ENCODE data around the gene SRCIN1.
"Not testable (repeated sequence)": the region's sequence is repeated elsewhere in the genome, so short reads cannot be mapped to it uniquely, and the experiment has no call there.

The SRCIN1 gene, protein sequence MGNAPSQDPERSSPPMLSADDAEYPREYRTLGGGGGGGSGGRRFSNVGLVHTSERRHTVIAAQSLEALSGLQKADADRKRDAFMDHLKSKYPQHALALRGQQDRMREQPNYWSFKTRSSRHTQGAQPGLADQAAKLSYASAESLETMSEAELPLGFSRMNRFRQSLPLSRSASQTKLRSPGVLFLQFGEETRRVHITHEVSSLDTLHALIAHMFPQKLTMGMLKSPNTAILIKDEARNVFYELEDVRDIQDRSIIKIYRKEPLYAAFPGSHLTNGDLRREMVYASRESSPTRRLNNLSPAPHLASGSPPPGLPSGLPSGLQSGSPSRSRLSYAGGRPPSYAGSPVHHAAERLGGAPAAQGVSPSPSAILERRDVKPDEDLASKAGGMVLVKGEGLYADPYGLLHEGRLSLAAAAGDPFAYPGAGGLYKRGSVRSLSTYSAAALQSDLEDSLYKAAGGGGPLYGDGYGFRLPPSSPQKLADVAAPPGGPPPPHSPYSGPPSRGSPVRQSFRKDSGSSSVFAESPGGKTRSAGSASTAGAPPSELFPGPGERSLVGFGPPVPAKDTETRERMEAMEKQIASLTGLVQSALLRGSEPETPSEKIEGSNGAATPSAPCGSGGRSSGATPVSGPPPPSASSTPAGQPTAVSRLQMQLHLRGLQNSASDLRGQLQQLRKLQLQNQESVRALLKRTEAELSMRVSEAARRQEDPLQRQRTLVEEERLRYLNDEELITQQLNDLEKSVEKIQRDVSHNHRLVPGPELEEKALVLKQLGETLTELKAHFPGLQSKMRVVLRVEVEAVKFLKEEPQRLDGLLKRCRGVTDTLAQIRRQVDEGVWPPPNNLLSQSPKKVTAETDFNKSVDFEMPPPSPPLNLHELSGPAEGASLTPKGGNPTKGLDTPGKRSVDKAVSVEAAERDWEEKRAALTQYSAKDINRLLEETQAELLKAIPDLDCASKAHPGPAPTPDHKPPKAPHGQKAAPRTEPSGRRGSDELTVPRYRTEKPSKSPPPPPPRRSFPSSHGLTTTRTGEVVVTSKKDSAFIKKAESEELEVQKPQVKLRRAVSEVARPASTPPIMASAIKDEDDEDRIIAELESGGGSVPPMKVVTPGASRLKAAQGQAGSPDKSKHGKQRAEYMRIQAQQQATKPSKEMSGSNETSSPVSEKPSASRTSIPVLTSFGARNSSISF

DNA sequence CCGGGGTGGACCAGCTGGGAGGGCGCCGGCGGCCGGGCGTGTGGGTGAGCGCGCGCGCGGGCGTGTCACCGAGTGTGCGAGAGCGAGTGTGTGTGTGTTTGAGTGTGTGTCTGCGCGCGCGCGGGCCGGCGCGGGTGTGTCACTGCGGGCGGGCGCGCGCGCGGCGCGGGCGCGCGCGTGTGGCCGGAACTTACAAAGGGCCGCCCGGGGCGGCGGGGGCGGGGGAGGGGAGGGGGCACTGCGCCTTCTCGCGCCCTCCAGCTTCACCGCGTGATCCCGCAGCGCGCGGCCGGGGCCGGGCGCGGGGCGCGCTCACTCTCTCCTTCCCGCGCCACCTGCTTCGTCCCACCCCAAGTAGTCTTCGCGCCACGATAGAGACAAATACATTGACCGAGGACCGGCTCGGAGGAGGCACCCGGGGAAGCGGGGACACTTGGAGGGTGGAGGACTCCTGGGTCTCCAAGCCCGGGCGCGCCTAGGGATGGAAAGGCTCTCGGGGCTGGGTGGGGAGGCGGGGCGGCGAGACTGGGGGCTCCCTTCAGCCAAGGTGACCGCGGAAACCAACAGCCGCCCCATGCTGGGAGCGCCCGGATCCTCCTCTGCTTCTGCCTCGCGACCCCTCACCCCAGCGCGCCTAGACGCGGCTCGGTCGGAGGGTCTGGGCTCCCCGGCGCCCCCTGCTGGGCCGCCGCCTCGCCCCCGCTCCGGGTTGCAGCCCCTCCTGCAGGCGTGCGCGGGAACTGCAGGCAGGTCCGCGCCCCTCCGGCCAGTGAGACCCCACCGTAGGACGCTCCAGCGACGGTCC lies at the start of gene SRCIN1:
Gene SRCIN1 (minus strand): TSS at position 112 of the 805 bp plus-strand sequence. CDS start 247 bp downstream, outside the sequence.
- DNase-seq (ENCODE audit: low read depth in 2 of 2), result no peak

DNA sequence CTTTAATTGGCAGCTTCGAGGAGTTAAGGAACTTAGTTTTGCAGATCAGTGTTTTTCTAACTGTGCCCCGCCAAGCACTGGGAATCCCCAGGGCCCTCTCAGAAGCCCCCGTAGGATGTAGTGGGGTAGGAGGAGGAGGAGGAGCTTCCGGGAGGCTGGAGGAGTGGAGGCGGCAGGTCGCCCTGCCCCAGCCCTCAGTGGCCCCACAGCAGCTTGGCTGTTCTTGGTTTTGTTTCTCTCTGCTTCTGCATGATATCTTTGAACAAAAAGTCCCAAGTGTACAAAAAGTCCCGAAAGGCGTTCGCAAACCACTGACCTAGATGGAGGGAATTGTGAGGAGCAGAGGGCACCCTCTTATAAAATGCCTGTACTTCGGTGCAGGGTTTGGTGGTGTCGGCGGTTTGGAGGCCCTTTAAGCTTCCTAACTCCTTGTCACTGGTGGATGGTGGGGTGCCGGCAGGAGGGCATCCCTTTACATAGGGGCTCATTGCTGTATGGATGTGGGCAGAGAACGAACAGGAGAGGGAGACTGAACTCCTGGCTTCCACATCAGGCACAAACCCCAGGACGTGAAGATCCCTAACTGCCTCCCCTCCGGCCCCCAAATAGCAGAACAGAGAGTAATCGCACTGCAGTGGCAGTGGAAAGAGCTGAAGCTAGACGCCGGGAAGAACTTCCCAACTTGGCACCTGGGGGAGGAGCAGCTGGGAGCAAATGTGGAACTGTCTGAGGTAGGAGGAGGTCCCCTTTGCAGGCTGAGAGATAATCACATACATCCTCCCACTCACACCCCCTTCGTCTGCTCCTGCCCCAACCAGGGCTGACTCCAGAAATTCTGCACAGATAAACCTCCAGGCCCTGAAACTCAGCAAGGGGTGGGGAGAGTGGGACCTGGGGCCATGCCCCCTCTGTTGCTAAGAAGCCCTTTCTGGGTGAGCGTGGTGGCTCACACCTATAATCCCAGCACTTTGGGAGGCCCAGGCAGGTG lies 49.0 kb upstream of the SRCIN1 start:
- no peak for DNase-seq (ENCODE audit: low read depth in 2 of 2)

DNA sequence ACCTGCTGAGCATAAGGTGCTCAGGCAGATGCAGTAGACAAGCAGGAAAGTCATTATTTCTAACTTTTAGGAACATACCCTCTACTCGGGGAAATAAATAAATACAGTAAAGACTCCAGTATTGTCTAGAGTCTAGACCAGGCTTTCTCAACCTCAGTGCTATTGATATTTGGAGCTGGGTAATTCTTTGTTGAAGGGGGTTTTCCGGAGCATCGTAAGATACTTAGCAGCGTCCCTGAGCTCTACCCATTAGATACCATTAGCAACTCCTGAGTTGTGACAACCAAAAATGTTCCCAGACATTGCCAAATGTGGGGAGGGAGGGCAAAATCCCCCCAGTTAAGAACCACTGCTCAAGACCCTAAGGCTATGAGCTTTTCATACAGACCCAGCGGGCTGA lies 47.9 kb upstream of the SRCIN1 start:
- DNase-seq (ENCODE audit: low read depth in 2 of 2), result no peak

DNA sequence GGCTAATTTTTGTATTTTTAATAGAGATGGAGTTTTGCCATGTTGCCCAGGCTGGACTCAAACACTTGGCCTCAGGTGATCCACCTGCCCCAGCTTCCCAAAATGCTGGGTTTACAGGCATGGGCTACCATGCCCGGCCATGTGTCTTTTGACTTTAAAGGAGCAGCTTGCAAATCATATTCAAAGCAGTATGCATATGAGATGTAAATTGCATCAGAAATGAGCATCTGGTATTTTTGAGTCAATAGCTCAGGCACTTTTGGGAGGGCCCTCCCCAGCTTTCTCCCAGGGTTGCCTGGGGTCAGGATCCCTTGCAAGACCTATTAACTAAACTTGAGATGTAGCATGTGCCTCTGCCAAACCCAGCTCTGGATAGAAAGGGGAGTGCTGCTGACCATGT lies 47.5 kb upstream of the SRCIN1 start:
- no peak for DNase-seq (ENCODE audit: low read depth in 2 of 2)

DNA sequence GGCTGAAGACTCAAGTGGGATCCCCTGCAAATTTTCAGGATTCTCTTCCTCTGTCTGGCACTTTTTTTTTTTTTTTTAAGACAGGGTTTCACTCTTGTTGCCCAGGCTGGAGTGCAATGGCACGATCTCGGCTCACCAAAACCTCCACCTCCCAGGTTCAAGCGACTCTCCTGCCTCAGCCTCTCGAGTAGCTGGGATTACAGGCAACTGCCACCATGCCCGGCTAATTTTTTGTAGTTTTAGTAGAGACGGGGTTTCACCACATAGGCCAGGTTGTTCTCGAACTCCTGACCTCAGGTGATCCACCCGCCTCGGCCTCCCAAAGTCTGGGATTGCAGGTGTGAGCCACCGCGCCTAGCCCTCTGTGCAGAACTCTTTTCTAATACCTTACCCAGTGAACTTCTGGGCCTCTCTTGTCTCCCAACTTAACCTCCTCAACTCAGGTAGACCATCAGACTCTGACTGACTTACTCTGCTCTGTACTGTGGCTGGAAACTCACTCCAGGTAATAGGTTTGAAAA lies 45.0 kb upstream of the SRCIN1 start:
- not testable (repeated sequence) for DNase-seq (ENCODE audit: low read depth in 2 of 2)

DNA sequence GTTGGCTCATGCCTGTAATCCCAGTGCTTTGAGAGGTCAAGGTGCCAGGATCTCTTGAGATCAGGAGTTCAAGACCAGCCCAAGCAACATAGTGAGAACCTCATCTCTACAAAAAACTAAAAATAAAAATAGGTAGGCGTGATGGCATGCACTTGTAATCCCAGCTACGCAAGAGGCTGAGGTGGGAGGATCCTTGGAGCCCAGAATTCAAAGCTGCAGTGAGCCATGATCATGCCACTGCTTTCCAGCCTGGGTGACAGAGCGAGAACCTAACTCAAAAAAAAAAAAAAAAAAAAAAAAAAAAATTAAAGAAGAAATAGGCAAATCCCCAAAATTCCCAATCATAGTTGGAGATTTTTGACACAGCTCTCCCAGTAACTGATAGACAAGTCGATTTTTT lies 32.2 kb upstream of the SRCIN1 start:
- DNase-seq (ENCODE audit: low read depth in 2 of 2), result no peak

DNA sequence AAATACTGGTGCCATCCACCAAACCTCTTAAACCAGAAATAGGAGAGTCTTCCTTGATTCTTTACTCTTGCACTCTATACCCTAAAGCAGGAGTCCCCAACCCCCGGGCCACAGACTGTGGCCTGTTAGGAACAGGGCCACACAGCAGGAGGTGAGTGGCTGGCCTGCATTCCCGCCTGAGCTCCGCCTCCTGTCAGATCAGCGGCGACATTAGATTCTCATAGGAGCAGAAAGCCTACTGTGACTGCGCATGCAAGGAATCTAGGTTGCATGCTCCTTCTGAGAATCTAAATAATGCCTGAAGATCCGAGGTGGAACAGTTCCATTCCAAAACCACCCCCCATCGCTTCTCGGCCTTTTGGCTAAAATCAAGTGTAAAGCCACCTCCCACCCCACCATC lies 30.3 kb upstream of the SRCIN1 start:
- DNase-seq (ENCODE audit: low read depth in 2 of 2), result no peak

DNA sequence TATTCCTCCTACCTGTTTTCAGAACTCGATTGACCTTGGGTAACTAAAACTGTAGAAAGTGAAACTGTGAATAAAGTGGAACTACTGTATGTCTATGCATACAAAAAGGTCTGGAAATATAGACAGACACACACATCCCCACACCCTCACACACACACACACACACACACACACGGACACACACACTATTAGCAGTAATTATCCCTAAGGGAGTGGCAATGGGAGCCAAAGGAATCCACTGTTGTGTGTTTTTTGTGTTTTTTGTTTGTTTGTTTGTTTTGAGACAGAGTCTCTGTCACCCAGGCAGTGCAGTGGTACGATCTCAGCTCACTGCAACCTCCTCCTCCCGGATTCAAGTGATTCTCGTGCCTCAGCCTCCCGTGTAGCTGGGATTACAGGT lies 26.6 kb upstream of the SRCIN1 start:
- DNase-seq (ENCODE audit: low read depth in 2 of 2), result no peak

DNA sequence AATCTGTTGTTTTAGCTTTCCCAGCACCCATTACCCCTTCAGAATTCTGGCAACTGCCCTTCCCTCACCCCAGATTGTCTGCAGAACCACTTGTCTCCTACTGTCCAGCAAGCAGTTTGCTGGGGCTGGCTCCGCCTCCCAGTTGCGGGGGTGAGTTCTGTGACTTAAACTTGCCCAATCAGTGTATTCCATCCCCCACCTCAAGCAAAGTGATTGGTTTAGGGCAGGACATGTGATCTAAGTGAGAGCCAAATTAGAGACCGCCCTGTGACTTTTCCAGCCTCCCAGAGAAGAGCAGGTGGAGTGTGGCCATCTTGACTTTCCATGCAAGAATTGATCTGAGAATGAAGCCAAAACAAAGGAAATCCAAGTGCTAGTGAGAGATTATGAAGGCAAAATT lies 22.7 kb upstream of the SRCIN1 start:
- DNase-seq (ENCODE audit: low read depth in 2 of 2), result no peak

DNA sequence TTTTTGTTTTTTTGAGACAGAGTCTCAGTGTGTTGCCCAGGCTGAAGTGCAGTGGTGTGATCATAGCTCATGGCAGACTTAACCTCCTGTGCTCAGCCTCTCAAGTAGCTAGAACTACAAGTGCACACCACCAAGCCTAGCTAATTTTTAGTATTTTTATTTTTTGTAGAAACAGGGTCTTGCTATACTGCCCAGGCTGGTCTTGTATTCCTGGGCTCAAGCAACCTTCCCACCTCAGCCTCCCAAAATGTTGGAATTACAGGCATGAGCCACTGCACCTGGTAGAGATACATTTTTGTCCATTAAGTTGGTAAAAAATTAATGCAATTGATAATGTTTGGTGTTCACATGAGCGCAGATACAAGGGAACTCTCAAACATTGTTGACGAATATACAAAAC lies 22.2 kb upstream of the SRCIN1 start:
- DNase-seq (ENCODE audit: low read depth in 2 of 2), result no peak

DNA sequence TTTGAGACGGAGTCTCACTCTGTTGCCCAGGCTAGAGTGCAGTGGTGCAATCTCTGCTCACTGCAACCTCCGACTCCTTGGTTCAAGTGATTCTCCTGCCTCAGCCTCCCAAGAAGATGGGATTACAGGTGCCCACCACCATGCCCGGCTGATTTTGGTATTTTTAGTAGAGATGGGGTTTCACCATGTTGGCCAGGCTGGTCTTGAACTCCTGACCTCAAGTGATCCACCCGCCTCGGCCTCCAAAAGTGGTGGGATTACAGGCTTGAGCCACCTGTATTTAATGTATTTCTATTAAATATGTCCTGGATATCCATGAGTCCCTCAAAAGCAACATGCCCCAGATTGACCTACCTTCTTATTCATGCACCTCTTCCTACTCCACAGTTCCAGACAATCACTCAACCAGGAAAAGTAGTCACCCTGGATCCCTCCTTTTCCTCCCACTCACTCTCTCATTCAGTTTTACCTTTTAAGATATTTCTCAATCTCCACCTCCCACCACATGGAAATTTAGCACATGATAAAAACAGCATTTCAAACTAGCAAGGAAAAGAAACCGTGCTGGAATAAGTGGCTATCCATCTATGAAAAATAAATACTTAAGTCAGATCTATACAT lies 21.0 kb upstream of the SRCIN1 start:
- DNase-seq (ENCODE audit: low read depth in 2 of 2), result not testable (repeated sequence)

DNA sequence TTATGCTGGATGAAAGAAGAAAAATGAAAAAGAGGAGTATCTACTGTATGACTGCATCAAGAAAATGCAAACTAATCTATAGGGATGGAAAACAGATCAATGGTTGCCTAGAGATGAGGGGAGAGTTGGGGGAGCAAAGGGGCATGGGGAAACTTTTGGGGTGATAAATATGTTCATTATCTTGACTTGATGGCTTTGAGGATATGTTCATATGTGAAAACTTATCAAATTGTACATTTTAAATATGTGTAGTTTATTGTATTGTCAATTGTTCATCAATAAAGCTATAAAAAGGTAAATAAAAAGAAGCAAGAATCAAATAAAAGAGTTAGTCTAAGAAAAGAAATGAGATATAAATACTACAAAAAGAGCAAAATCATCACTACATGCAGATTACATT lies 19.7 kb upstream of the SRCIN1 start:
- no peak for DNase-seq (ENCODE audit: low read depth in 2 of 2)

DNA sequence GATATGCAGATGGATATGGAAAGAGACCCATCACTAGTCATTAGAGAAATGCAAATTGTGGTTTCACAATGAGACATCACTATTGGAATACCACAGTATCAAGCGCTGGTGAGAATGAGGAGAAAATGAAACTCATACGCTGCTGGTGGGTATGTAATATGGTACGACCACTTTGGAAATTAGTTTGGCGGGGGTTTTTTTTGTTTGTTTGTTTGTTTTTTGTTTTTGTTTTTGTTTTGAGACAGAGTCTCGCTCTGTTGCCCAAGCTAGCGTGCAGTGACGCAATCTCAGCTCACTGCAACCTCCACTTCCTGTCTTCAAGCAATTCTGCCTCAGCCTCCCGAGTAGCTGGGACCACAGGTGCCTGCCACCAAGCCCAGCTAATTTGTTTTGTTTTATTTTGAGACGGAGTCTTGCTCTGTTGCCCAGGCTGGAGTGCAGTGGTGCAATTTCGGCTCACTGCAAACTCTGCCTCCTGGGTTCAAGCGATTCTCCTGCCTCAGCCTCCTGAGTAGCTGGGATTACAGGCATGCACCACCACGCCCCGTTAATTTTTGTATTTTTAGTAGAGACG lies 19.1 kb upstream of the SRCIN1 start:
- not testable (repeated sequence) for DNase-seq (ENCODE audit: low read depth in 2 of 2)

DNA sequence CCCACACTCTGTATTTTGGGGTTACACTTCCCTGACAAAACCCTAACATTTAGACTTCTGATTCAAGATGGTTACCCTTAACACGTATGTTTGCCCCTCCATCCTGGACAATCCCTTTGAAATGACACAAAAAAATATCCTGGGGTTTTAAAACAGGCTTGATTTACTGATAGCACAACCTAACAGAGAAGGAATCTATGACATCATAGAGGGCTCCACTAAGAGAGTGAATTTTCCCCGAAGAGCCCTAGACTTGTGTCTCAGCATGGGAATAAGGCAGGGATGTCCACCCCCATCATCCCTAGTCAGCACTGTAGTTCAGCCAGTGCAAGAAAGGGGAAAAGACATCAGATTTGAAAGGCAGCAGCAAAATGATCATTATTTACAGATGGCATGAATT lies 15.8 kb upstream of the SRCIN1 start:
- no peak for DNase-seq (ENCODE audit: low read depth in 2 of 2)

DNA sequence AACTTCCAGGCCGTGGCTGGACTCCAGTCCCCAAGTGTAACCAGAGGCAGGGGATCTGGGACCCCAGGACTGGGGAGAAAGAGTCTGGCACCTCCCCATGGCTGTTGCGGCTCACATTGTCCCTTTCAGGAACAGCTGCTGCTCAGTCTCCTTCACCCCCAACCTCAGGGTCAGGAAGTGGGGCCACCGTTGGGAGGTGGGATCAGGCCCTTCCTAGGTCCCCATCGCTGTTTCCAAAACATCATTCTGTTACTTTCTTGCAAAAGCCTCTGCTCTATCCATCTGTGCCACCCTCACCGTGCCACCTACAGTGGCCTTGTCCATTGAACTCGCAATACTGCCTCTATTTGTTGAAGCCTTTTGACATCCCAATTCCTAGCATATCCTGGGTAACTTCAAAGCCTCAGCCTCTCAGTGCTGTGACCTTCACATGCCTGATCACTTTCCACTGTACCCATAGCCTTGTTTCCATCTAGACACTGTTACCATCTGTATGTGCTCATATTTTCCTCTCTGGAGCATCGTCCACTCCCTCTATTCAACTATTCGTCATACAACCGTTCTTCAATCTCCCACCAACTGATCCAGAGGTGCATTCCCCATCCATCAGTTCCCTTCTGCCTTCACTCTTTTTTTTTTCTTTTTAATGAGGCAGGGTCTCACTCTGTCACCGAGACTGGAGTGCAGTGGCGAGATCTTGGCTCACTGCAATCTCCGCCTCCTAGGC lies 15.0 kb upstream of the SRCIN1 start:
- DNase-seq (ENCODE audit: low read depth in 2 of 2), result no peak

DNA sequence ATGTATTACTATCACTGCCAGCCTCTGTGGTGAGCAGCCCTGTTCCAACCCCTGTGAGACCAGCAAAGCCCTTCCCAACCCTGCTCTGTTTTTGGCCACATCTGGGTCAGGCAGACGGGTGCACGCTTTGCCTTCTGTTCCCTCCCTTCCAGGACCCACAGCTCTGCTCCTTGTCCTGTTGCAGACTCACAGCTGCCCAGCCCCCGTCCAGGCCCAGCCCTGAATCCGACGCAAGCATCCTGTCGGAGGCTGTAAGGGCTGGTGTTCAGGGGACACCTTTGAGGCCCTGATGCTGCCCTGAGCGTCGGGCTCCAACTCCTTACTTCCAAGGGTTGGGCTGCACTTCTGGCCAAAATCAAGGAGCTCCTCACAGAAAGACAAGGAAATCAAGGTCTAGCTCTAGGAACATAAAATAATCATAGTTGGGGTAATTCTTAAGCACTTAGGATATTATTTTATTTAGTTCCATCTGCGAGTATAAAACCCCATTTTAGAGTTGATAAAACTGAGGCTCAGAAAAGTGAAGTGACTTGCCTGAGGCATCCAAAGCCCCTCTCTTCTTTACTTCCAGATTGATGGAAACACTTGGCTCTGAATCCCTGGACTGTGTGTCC lies 14.3 kb upstream of the SRCIN1 start:
- DNase-seq (ENCODE audit: low read depth in 2 of 2), result no peak

DNA sequence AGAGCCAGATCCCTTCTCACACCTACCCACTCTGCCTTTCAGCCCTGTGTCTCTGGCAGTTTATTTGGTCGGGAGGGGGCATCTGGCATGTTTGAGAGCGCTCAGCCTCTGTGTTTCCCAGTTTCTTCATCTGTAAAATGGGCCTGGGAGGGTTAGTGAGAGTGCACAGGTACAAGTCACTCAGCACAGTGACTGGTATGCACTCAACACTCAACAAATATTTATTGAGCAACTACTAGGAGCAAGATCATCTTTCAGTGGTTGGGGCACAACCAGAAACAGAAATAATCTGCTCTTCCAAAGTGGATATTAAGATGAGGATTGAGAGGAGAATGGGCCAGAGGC lies 13.7 kb upstream of the SRCIN1 start:
- no peak for DNase-seq (ENCODE audit: low read depth in 2 of 2)

Data from stimulated activated CD8-positive, alpha-beta memory T cell treated with anti-CD3 and anti-CD28 coated beads, Interleukin-7, amount 100 ng/mL, for 1 hour (primary cell).